IPS-NIHi11 (cell line): Measurements from ENCODE around the gene LGALS3BP.
"Not testable (repeated sequence)": the region's sequence is repeated elsewhere in the genome, so short reads cannot be mapped to it uniquely, and the experiment has no call there.

Source experiments
- DNase-seq: peaks from one replicate; pipeline ENCODE4 v3.0.0; 2012; ENCODE audit warnings: mixed read lengths, low spot score

Gene LGALS3BP

DNA sequence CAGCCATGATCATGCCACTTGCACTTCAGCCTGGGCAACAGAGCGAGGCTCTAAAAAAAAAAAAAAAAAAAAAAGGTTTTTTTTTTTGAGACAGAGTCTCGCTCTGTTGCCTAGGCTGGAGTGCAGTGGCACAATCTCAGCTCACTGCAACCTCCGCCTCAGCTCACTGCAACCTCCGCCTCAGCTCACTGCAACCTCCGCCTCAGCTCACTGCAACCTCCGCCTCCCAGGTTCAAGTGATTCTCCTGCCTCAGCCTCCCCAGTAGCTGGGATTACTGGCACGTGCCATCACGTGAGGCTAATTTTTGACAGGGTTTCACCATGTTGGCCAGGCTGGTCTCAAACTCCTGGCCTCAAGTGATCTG is 16.8 kb downstream of the LGALS3BP start:
- not testable (repeated sequence) for DNase-seq

DNA sequence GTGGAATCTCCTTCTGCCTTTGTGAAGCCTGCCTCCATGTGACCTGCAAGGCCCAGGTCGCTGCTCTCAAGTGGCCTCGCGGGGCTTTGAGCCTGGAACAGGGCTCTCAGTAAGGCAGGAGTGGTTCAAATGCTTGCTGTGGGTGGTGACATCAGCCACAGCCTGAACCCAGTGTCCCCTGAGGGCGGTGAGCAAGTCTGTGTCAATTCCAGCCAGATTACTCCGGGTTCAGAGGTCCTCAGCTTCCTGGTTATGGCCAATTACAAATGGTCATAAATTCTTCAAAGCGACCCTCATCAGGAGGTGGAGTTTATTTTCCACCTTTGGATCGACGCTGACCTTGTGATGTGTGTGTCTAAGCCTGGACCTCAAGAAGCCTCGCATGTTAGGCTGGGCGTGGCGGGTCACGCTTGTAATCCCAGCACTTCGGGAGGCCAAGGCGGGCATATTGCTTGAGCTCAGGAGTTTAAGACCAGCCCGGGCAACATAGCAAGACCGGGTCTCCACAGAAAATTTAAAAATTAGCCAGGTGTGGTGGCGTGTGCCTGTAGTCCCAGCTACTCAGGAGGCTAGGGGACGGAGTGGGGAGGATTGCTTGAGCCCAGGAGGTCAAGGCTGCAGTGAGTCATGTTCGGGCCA is 17.3 kb downstream of the LGALS3BP start:
- DNase-seq: no peak

DNA sequence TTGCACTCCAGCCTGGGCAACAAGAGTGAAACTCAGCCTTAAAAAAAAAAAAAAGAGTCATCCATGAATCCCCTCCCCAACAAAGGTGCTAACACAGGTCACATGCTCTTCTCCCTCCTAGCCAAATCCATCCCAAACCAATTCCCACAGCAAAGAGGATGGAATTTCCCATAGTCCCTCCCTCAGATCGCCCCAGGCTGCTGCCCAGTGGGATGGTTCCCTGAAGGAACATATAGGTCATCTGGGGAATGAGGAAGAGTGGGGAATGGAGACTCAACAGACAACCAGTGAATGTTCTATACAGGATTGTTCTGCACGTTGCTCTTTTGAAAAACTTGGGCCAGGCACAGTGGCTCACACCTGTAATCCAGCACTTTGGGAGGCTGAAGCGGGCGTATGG is 18.2 kb downstream of the LGALS3BP start:
- no peak for DNase-seq

DNA sequence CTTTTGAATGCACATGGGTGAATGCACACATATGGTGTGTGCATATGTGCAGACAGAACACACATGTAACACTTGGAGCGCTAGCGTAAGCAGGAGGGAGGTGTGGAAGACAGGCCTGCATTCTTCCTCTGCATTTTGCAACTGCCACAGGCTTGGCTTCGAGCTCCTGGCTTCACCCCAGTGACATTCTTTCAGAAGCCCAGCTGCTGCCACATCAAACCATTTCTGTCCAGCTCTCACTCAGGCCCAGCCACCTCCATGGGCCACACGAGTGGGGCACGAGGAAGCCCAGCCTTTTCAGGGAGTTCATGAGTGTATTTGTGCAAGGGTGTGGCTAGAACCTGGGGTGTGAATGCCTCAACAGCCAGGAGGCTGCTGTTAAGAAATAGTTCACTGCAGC is 18.8 kb downstream of the LGALS3BP start:
- no peak for DNase-seq

DNA sequence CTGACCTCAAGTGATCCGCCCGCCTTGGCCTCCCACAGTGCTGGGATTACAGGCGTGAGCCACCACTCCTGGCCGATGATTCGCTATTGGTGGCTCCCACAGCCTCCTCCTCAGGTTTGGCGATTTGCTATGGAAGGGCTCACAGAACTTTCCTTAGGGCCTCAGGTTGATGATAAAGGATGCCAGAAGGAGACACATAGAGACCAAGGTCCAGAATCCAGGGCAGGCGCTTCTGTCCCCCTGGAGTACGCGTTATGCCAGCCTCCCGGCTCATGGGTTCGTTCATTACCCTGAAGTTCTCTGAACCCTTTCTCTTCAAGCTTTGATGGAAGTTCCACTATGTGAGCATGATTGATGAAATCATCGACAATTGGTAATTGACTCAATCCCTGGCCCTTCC is 19.9 kb downstream of the LGALS3BP start:
- no peak for DNase-seq

DNA sequence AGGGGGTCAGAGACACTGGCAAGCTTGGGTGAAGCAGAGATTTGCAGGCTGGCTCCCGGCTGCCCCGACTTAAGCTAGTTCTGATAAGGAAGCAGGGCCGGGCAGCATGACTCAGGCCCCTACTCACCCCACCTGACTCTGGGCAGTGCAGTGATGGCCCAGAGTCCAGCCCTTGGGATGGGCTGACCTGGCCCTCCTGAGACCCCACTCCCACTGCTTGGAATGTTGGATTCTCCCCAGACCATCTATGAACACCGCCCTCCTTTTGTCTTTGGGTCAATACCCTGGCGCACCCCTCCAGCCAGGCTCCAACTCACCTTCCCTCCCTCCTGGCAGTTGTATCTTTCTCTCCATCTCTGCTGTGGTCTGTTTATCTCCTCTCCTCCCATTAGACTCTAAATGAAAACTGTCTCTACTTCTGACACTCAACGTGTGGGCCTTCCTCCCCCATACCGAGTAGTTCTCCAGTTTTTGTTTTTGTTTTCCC is 21.0 kb downstream of the LGALS3BP start:
- DNase-seq: no peak

DNA sequence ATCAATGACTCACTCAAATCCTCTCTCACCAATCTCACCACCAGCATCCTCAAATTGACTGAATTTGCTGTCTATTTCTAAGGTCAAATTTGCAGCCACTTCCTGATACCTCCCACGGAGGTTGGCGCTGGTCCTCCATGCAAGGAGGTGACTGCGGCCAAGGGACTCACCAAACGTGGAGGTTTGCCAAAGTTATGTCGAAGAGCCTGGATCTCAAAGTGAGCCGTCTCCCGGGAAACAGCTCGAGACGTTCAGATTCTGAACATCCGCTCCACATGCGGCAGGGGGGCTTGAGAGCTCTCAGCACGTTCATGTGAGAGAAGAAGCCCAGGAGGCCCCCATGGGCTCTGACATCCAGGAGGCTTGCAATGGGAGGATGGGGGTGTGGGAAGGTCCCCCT is 22.6 kb downstream of the LGALS3BP start:
- DNase-seq: no peak

DNA sequence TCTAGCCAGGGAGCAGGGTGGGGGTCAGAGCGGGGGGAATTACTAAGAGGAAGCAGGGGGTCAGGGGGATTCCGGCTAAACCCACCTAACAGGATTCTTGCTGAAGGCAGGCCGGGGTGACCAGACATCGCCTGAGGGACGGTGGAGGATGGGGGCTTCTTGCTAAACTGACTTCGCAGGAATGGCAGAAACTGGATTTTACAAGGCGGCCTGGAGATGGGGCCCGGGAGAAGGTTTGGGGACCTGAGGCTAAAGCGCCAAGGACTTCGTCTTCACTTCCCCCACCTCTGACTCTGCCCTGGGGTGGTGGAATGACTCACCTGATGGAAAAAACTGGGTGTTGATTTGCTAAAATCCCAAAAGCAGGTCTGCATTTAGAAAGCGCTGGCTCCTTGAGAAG is 23.5 kb downstream of the LGALS3BP start:
- DNase-seq: no peak

DNA sequence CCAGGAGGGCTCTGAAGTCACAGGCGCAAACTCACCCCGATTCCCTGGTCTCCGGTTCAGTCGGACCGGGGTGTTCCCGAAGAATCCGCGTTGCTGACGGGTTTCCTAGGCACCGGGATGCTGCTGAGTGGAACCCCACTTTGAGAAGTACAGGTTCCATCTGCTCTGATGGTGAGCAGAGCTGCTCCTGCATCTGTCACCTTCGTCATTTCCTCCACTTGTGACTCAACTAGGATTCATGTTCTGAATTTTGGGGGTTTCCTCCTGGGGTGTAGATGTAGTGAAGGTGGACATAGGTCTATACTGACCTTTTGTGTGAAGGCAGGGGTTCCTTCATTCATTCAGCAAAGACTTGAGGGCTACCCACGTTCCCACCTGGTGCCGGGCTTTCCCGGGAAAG is 25.0 kb downstream of the LGALS3BP start:
- no peak for DNase-seq

DNA sequence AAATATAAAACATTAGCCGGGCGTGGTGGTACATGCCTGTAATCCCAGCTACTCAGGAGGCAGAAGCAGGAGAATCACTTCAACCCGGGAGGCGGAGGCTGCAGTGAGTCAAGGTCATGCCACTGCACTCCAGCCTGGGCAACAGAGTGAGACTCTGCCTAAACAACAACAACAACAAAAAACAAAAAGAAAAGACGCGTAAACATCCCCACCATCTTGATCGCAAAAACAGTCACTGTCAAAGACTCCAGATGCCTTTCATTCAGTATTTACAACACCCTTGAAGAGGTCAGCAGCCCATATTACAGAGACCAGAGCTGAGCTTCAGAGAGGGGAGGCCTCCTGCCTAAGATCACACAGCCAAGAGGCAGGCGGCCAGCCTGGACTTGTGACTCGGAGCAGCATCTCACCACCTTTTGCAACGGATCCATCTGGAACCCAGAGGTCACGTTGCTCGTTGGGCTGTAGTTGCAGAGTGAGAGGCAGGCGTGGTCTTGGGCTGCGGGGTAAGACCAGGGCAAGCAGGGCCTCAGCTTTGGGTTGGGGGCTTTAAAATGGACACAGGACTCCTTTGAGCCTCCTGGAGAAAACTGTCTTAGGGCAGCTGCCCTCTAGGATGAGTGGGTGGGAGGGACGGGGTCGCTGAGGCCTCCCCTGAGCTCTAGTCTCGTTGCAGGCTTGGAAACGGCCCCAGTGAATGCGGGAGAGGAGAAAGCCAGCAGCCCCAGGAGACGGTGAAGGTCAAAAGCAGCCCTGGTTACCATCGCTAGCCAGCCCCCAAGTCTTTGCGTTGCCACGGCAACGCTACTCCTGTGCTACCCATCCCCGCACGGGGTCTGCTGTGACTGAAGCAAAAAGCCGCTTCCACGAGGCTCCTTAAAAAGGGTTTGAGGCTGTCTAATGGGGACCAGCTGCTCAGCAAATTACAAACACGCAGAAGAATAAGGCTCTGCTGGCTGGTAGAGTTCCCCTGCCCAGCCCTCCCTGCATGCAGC is 26.1 kb downstream of the LGALS3BP start:
- peak; percentile 51 for DNase-seq

DNA sequence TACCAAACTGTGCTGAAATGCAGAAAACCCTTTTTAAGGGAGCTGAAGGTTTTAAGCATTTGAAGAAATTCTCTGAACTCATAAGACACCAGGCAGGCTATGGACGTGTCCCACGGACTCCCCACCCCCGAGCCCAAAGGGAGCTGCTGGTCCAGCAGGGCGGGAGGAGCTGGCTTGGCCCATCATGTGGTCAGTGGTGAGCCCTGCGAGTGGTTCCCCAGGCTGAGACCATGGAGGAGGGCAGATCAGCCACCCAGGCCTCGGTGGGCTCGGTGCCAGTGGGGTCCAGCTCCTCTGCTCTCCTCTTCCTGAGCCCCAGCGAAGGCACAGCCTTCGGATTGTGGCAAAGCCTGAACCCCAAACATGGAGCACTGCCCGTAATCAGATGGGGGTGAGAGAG is 27.0 kb downstream of the LGALS3BP start:
- DNase-seq: no peak

DNA sequence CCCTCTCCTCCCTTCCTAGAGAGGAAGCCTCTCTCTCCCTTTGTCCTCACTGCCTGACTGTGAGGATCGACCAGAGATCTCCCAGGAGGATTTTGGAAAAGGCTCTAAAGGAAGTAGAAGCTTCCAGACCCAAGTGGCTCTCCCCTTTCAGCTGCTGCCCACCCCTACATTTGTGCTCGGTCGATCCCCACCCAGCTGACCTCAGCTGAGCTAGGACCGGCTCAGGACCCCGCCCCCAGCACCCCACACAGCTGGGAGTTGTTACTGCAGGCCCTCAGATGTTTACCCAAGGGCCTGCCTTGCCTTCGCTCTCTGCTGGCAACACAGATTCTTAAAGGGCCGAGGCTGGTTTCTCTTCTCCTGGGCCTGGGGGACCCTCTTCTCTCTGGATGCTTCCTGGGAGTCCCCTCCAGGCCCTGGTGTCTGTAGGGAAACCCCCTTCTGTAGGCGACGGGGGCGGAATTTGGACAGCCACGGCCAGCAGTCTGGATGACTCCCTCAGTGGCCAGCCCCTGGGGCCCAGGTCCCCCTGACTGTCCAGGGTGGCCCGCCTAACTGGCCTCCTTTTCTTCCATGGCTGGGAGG is 27.7 kb downstream of the LGALS3BP start:
- no peak for DNase-seq

DNA sequence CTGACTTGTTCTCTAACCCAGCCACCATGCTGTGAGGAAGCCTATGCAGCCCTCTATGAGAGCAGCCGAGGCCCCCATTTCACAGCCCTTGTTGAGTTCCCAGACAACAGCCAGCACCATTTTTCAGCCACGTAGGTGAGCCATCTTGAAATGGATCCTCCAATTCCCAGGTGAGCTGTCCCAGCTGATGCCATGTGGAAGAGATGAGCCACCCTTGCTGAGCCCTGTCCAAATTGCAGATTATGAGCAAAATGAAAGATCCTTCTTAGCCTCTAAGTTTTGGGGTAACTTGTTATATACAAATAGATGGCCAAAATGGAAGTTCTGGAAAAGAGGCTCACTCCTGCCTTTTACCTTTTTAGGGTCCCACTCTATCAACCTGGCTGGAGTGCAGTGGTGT is 28.9 kb downstream of the LGALS3BP start:
- no peak for DNase-seq

DNA sequence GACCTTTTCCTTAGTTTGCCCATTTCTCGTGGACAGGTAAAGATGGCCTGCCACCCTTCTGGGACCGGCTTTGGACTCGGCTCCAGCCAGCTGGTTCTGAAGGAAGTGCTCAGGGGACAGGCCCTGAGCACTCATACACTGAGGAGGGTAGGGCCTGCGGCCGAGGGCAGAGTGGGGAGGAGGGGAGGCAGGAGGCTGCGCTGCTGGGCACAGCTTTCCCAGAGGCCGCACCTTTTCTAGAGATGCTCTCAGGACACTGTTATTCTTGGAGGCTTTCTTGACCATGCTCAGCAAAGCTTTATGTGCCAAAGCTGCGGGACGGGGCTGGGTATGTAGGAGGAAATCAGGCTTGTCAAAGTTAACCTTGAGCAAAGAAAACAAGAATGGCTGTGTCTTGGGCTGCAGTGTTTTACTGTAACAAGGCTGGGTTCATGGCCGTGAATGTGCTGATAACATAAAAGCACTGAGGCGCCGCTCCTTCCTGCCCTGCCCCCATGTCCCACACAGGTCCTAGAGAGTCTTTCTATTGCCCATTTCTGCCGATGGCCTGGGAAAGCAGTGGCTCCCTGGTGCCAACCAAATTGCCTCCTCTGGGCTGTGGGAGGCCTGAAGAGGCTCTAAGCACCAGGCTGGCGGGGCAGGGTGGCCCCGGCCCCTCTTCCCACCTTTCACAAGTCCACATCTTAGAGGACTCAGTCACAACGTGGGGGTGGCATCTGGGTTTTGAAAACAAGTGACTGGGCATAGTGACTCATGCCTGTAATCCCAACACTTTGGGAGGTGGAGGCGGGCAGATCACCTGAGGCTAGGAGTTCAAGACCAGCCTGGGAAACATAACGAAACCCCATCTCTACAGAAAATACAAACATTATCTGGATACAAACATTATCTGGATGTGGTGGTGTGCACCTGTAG is 32.2 kb downstream of the LGALS3BP start:
- no peak for DNase-seq

DNA sequence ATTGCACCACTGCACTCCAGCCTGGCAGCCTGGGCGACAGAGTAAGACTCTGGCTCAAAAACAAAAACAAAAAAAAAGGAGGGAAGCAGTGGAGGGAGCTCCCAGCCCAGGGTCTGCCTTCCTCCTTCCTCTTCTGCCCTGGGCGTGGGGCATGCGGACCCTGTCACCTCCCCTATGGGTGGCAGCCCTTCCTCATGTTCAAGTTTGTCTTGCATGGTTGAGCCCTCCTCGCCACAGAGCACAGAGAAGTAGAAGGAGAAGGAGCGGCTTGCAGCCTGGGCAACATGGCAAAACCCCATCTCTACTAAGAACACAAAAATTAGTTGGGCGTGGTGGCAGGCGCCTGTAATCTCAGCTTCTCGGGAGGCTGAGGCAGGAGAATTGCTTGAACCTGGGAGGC is 33.1 kb downstream of the LGALS3BP start:
- no peak for DNase-seq

DNA sequence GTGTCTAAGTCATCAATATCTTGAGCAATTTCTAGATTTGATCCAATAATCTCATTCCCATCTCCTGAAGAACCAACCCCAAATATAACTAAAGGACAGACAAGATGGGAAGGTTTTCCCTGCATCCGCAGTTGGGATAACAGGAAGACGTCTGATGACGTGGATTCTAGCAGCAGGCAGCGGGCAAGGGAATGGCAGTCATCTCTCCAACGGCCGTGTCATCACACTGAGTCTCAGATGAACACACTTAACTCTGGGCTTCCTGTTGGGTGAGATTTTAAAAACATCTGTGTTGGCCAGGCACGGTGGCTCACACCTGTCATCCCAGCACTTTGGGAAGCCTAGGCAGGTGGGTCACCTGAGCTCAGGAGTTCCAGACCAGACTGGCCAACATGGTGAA is 33.6 kb downstream of the LGALS3BP start:
- DNase-seq: no peak

DNA sequence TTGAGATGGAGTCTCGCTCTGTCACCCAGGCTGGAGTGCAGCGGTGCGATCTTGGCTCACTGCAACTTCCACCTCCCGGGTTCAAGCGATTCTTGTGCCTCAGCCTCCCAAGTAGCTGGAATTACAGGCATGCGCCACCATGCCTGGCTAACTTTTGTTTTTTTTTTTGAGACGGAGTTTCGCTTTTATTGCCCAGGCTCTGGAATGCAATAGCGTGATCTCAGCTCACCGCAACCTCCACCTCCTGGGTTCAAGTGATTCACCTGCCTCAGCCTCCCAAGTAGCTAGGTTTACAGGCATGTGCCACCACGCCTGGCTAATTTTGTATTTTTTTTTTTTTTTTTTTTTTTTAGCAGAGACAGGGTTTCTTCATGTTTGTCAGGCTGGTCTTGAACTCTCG is 34.3 kb downstream of the LGALS3BP start:
- DNase-seq: not testable (repeated sequence)

DNA sequence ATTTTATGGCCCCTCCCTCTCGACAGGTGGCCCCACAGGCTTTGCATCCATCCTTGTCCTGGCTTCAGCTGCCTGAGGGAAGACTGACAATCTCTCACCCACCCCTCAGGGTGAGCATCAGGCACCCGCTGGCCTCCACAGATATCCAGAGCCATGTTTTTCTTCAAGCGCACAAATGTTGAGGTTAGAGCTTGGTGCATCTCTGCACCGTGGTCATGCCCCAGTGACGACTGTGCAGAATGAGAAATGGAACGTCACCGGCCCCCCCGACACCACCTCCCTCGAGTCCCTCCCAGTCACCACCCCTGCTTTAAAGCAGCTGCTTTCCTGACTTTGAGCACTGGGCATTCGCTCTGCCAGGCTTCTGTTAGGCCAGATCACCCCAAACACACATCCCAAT is 34.8 kb downstream of the LGALS3BP start:
- DNase-seq: no peak

DNA sequence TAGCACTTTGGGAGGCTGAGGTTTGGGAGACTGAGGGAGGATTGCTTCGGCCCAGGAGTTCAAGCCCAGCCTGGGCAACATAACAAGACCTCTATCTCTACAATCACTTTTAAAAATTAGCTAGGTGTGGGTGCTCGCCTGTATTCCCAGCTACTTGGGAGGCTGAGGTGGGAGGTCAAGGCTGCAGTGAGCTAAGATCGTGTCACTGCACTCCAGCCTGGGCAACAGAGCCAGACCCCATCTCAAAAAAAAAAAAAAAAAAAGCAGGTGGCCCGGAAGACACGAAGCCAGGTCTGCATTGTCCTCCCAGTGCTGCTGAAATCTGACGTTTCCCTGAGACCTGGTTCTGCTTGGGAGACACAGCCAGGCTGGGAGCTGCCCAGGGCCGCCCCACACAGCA is 35.7 kb downstream of the LGALS3BP start:
- DNase-seq: no peak

DNA sequence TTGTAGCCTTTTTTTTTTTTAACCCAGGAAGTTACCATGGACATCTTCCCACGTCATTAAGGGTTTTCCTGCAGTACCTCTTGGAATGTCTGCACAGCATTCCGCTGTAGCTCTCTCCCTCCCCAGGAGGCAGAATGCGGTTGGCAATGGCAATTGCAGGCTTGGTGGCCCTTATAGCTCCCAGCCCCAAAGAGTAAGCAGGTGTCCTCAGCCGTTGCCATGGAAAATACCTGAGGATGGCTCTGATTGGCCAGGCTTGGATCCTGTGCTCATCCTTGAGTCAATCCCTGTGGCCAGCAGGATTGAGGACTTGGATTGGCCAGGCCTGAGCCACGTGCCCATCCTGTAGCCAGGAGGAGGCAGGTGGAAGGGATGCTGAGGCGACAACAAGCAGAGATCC is 39.0 kb downstream of the LGALS3BP start:
- DNase-seq: peak; percentile 73

DNA sequence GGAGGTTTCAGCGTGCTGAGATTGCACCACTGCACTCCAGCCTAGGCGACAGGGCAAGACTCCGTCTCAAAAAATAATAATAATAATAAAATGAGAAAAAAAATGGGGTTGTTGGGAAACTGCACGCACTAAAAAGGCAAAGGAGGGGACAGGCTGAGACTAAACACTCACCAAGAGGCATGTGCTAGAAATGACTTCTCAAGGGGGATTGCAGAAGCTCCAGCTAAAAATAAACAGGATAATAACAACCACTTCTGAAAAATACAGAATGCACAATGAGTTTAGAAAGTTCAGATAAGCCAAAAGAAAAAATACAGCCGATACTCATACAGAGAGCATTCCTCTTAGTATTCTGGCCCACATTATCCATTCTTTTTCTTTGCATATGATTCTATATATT is 39.5 kb downstream of the LGALS3BP start:
- DNase-seq: no peak

DNA sequence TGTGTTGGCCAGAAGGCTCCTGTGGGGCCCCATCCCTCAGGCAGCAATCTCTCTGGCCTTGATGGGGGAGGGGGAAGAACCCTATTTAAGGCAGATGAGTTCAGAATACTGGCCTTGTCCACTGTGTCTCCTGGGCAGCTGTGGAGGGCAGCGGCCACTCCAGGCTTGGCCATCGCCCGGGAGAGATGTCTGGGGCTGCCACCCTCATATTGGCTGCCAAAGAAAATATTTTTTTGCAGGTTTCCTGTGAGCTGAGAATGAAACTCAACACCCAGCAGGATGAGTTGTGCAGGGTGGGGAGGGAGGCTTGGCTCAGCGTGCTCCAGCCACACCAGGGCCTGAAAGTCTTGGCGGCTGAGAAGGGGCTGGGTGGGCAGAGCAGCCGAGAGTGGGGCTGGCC is 40.1 kb downstream of the LGALS3BP start:
- DNase-seq: no peak
